HCT116 (cell line): ENCODE measurements around the gene PSMA7. TPM values are rescaled to one million over a fixed set of nuclear protein-coding genes. Genes with fewer than 3 reads are reported as not detected.

Source experiments
- ATAC-seq: fragments of 200-7000 bp; cut with Tn5 transposase; 2 replicates; pipeline ENCODE4 v1.9.1; 2020; ENCODE audit warnings: mild to moderate bottlenecking, moderate library complexity
- BruUV-seq: library from RNA; stranded (reverse); fragments of 400-500 nt; replicated peaks from 2 replicates; lab custom pipeline; 2021; lab: Mats Ljungman, UMichigan
- CTCF ChIA-PET: fragments of 300-600 bp; sonication (Branson Sonifier 250); formaldehyde crosslinking; loops from one replicate; lab custom pipeline; 2021; ENCODE audit warnings: antibody characterized with exemption; lab: Charles Lee
- POLR2A ChIA-PET: fragments of 300-600, 350-600 bp; sonication (Branson Sonifier 250); formaldehyde crosslinking; loops from one replicate; lab custom pipeline; 2021; ENCODE audit warnings: antibody characterized with exemption; lab: Charles Lee
- RAD21 ChIA-PET, 2 experiments: fragments of 300-600 bp; sonication (Branson Sonifier 250); formaldehyde crosslinking; loops; one replicate each; lab custom pipeline; 2023; ENCODE audit warnings: low total read pairs in 2 of 2; ENCODE audit not compliant: uncharacterized antibody in 2 of 2, unreplicated experiment in 2 of 2, low non-redundant PET in 1 of 2; lab: Charles Lee
- DNase-seq: peaks from one replicate; pipeline ENCODE4 v3.0.0-alpha.2; 2010; ENCODE audit warnings: low read depth, low spot score
- H2AFZ ChIP-seq: fragments of 200-600 bp; shearing (Covaris generic), sonication (generic); 2 replicates; pipeline ENCODE4 v1.6.1; 2017; ENCODE audit warnings: low read depth, mixed run types, mixed read lengths, antibody characterized with exemption, low read length; ENCODE audit not compliant: poor library complexity, severe bottlenecking
- H3K27ac ChIP-seq: 2 replicates; pipeline ENCODE4 v1.5.1; 2012; ENCODE audit warnings: low read depth, low read length
- H3K27me3 ChIP-seq: fragments of 200-600 bp; sonication (generic); 2 replicates; pipeline ENCODE4 v1.6.1; 2016; ENCODE audit warnings: mixed run types, low read length, mixed read lengths; ENCODE audit not compliant: insufficient read depth
- H3K36me3 ChIP-seq, 2 experiments: fragments of 200-500 bp in 1 of 2; fragments of 200-600 bp in 1 of 2; sonication (Bioruptor generic) in 1 of 2; sonication (generic) in 1 of 2; 2 replicates each; pipeline versions ENCODE4 v1.5.1 to v1.6.1; 2014 to 2016; ENCODE audit warnings: low read length in 2 of 2, inconsistent platforms in 1 of 2, mixed read lengths in 1 of 2, mixed run types in 1 of 2; ENCODE audit not compliant: insufficient read depth in 2 of 2, control insufficient read depth in 1 of 2
- H3K4me1 ChIP-seq, 2 experiments: fragments of 200-600 bp in 1 of 2; sonication (generic) in 1 of 2; 2 replicates each; pipeline versions ENCODE4 v1.5.1 to v1.6.1; 2012 to 2017; ENCODE audit warnings: low read length in 2 of 2, inconsistent platforms in 1 of 2, mild to moderate bottlenecking in 1 of 2, mixed read lengths in 1 of 2, mixed run types in 1 of 2, moderate library complexity in 1 of 2; ENCODE audit not compliant: insufficient read depth in 2 of 2, control insufficient read depth in 1 of 2
- H3K4me2 ChIP-seq: fragments of 200-600 bp; sonication (generic); 2 replicates; pipeline ENCODE4 v1.6.1; 2017; ENCODE audit warnings: mixed run types, low read length, mixed read lengths
- H3K4me3 ChIP-seq, 2 experiments: fragments of 200-600 bp in 1 of 2; sonication (generic) in 1 of 2; replicated peaks in 1 of 2; 2 replicates each; pipeline ENCODE4 v1.5.1; 2011 to 2016; ENCODE audit warnings: low read length in 2 of 2, control low read depth in 1 of 2, low read depth in 1 of 2, mild to moderate bottlenecking in 1 of 2, mixed read lengths in 1 of 2, mixed run types in 1 of 2
- H3K79me2 ChIP-seq: fragments of 200-600 bp; sonication (generic); 2 replicates; pipeline ENCODE4 v1.6.1; 2017; ENCODE audit warnings: mild to moderate bottlenecking, mixed run types, low read length, moderate library complexity, mixed read lengths; ENCODE audit not compliant: insufficient read depth
- H3K9ac ChIP-seq: fragments of 200-600 bp; sonication (generic); 2 replicates; pipeline ENCODE4 v1.6.1; 2016; ENCODE audit warnings: low read length, mixed read lengths
- H3K9me2 ChIP-seq: fragments of 200-600 bp; sonication (generic), shearing (Covaris generic); 2 replicates; pipeline ENCODE4 v1.6.1; 2017; ENCODE audit warnings: mixed run types, mild to moderate bottlenecking, moderate library complexity; ENCODE audit not compliant: insufficient read depth
- H3K9me3 ChIP-seq, 2 experiments: fragments of 200-500 bp in 1 of 2; fragments of 200-600 bp in 1 of 2; sonication (Bioruptor generic) in 1 of 2; sonication (generic) in 1 of 2; 2 replicates each; pipeline ENCODE4 v1.6.1; 2014 to 2017; ENCODE audit warnings: low read length in 2 of 2, mixed read lengths in 2 of 2, inconsistent platforms in 1 of 2, low read depth in 1 of 2, mild to moderate bottlenecking in 1 of 2, mixed run types in 1 of 2, moderate library complexity in 1 of 2; ENCODE audit not compliant: control insufficient read depth in 1 of 2, insufficient read depth in 1 of 2
- H4K20me1 ChIP-seq: fragments of 200-600 bp; sonication (generic), shearing (Covaris generic); 2 replicates; pipeline ENCODE4 v1.6.1; 2017; ENCODE audit warnings: mixed run types, mild to moderate bottlenecking, moderate library complexity; ENCODE audit not compliant: insufficient read depth
- ATF3 ChIP-seq: IDR thresholded peaks from 2 replicates; pipeline ENCODE4 v1.6.1; 2012
- CBX3 ChIP-seq: IDR thresholded peaks from 2 replicates; pipeline ENCODE4 v1.6.1; 2012; ENCODE audit warnings: low read depth
- CEBPB ChIP-seq: IDR thresholded peaks from 2 replicates; pipeline ENCODE4 v1.6.1; 2012; ENCODE audit warnings: low read depth
- CTCF ChIP-seq, 3 experiments: fragments of 200-600 bp in 1 of 3; sonication (generic) in 1 of 3; IDR thresholded peaks in 2 of 3; conservative IDR thresholded peaks in 1 of 3; 2 replicates each; pipeline ENCODE4 v1.5.1; 2012 to 2017; ENCODE audit warnings: low read depth in 2 of 3, low read length in 2 of 3, antibody characterized with exemption in 1 of 3, borderline replicate concordance in 1 of 3, control low read depth in 1 of 3, mild to moderate bottlenecking in 1 of 3, mixed read lengths in 1 of 3, mixed run types in 1 of 3, moderate library complexity in 1 of 3; ENCODE audit not compliant: insufficient read depth in 1 of 3
- EGR1 ChIP-seq: IDR thresholded peaks from 2 replicates; pipeline ENCODE4 v1.6.1; 2012; ENCODE audit warnings: low read depth
- EZH2phosphoT487 ChIP-seq: fragments of 200-600 bp; IDR thresholded peaks from 2 replicates; pipeline ENCODE4 v1.6.1; 2018; ENCODE audit warnings: antibody characterized with exemption, borderline replicate concordance
- FOSL1 ChIP-seq: IDR thresholded peaks from 2 replicates; pipeline ENCODE4 v1.6.1; 2012; ENCODE audit warnings: low read depth
- JUND ChIP-seq: IDR thresholded peaks from 2 replicates; pipeline ENCODE4 v1.6.1; 2012
- POLR2A ChIP-seq: IDR thresholded peaks from 2 replicates; pipeline ENCODE4 v1.7.0; 2011; ENCODE audit warnings: borderline replicate concordance; ENCODE audit not compliant: insufficient read depth, insufficient read length; ENCODE audit errors: extremely low read depth
- RAD21 ChIP-seq: IDR thresholded peaks from 2 replicates; pipeline ENCODE4 v1.6.1; 2012; ENCODE audit warnings: low read depth, mild to moderate bottlenecking
- REST ChIP-seq: IDR thresholded peaks from 2 replicates; pipeline ENCODE4 v1.6.1; 2012; ENCODE audit warnings: low read depth
- SIN3A ChIP-seq: IDR thresholded peaks from 2 replicates; pipeline ENCODE4 v1.6.1; 2012; ENCODE audit warnings: low read depth
- SP1 ChIP-seq: IDR thresholded peaks from 2 replicates; pipeline ENCODE4 v1.6.1; 2012; ENCODE audit warnings: low read depth
- YY1 ChIP-seq: IDR thresholded peaks from 2 replicates; pipeline ENCODE4 v1.6.1; 2011; ENCODE audit warnings: low read length, low read depth, moderate library complexity, mild to moderate bottlenecking; ENCODE audit not compliant: insufficient replicate concordance; ENCODE audit errors: extremely low read depth
- ZFX ChIP-seq: fragments of 450-650 bp; IDR thresholded peaks from 2 replicates; pipeline ENCODE4 v1.6.1; 2017
- ZNF274 ChIP-seq: fragments of 200-500 bp; sonication (Bioruptor generic); IDR thresholded peaks from 2 replicates; pipeline ENCODE4 v1.6.1; 2014; ENCODE audit warnings: mild to moderate bottlenecking, low read depth, low read length, inconsistent platforms
- intact Hi-C: fragments of 100-400 bp; cut with micrococcal nuclease; formaldehyde crosslinking; loops from 2 replicates; pipeline ENCODE4 v1.10.0; 2022
- total RNA-seq: library from RNA; stranded (reverse); gene quantifications from one replicate; pipeline ENCODE4 v1.2.1, GENCODE V29; 2021; ENCODE audit not compliant: unreplicated experiment
- TF ChIP-seq, protein P1 (sequence below): IDR thresholded peaks from 2 replicates; pipeline ENCODE4 v1.6.1; 2011; ENCODE audit warnings: mild to moderate bottlenecking, low read length, moderate library complexity; ENCODE audit not compliant: insufficient replicate concordance; ENCODE audit errors: extremely low read depth
- TF ChIP-seq, protein P2 (sequence below): IDR thresholded peaks from 2 replicates; pipeline ENCODE4 v1.6.1; 2012

The PSMA7 gene
- total RNA-seq, 1 experiment from 2014 or later = 364 TPM

- Histone ChIP-seq H2AFZ (no peak overlapping the region), H3K36me3 (peaks cover 2 to 8% of the 10 kb centered on the region in 2 experiments; a peak in 3 of 4 replicates), H4K20me1 (no peaks in the 10 kb centered on the region)
These were observed 31.9 kb upstream of the PSMA7 start for GRCh38 chr20:62174870-62175624.

More at GRCh38 chr20:62174870-62175624, 31.9 kb upstream of the PSMA7 start:
- Histone ChIP-seq H3K4me1 (no peaks in the 10 kb centered on the region), H3K27ac (no peak overlapping the region), H3K9me2 (no peaks in the 10 kb centered on the region), H3K27me3 (no peaks in the 10 kb centered on the region), H3K4me2 (no peak overlapping the region), H3K9me3 (no peaks in the 10 kb centered on the region), H3K4me3 (no peak overlapping the region), H3K9ac (no peak overlapping the region), H3K79me2 (no peaks in the 10 kb centered on the region)
- ChIA-PET POLR2A (no interaction called here), RAD21 (no interaction called here), CTCF (no interaction called here)
- TF ChIP-seq JUND (no peak), CTCF (IDR thresholded peaks at IDR 0.05 in 2 of 3, conservative IDR thresholded peaks at IDR 0.05 in 1 of 3; ENCODE audit: borderline replicate concordance in 1 of 3, insufficient read depth in 1 of 3, low read depth in 2 of 3, low read length in 2 of 3) (no peak), EZH2phosphoT487 (no peak), ATF3 (no peak), SIN3A (no peak), POLR2A (no peak), REST (no peak), FOSL1 (no peak), ZNF274 (no peak), SP1 (no peak), CBX3 (no peak), RAD21 (no peak), ZFX (no peak), EGR1 (no peak), CEBPB (no peak), YY1 (no peak)
- TF ChIP-seq, protein P1, sequence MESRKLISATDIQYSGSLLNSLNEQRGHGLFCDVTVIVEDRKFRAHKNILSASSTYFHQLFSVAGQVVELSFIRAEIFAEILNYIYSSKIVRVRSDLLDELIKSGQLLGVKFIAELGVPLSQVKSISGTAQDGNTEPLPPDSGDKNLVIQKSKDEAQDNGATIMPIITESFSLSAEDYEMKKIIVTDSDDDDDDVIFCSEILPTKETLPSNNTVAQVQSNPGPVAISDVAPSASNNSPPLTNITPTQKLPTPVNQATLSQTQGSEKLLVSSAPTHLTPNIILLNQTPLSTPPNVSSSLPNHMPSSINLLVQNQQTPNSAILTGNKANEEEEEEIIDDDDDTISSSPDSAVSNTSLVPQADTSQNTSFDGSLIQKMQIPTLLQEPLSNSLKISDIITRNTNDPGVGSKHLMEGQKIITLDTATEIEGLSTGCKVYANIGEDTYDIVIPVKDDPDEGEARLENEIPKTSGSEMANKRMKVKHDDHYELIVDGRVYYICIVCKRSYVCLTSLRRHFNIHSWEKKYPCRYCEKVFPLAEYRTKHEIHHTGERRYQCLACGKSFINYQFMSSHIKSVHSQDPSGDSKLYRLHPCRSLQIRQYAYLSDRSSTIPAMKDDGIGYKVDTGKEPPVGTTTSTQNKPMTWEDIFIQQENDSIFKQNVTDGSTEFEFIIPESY = no peak
- TF ChIP-seq, protein P2, sequence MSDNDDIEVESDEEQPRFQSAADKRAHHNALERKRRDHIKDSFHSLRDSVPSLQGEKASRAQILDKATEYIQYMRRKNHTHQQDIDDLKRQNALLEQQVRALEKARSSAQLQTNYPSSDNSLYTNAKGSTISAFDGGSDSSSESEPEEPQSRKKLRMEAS = no peak
- BruUV-seq = no TSS peak
- intact Hi-C loops = no loop called here
- DNase-seq (no peak), ATAC-seq (peak; percentile 21)
